CD4-positive, CD25-positive, alpha-beta regulatory T cell (primary cell): Measurements from ENCODE around the gene GSG1L. TPM values are rescaled to one million over a fixed set of nuclear protein-coding genes. Genes with fewer than 3 reads are reported as not detected.
"Not testable (repeated sequence)": the region's sequence is repeated elsewhere in the genome, so short reads cannot be mapped to it uniquely, and the experiment has no call there.

Experiments used
- ATAC-seq, 2 donors: fragments of 150-1000 bp; cut with Tn5 transposase; one replicate each; pipeline ENCODE4 v1.10.0; 2021; ENCODE audit warnings: low read depth in 2 of 2, moderate number of reproducible peaks in 2 of 2, moderate library complexity in 1 of 2
- DNase-seq, 3 donors: peaks; one replicate each; pipeline versions ENCODE4 v3.0.0 to v3.0.0-alpha.2; 2012 to 2022; ENCODE audit warnings: mixed read lengths in 1 of 3
- H3K27ac ChIP-seq: one replicate; pipeline ENCODE4 v1.7.0; 2013; ENCODE audit warnings: mild to moderate bottlenecking, low read length; ENCODE audit not compliant: insufficient read depth, poor library complexity, severe bottlenecking
- H3K27me3 ChIP-seq: one replicate; pipeline ENCODE4 v1.7.0; 2013; ENCODE audit warnings: low read length; ENCODE audit not compliant: control insufficient read depth, insufficient read depth
- H3K36me3 ChIP-seq: one replicate; pipeline ENCODE4 v1.7.0; 2013; ENCODE audit warnings: mild to moderate bottlenecking, low read length, moderate library complexity; ENCODE audit not compliant: control insufficient read depth, insufficient read depth
- H3K4me1 ChIP-seq: 2 replicates; pipeline ENCODE4 v1.7.0; 2013; ENCODE audit warnings: mild to moderate bottlenecking, low read length; ENCODE audit not compliant: insufficient read depth, control insufficient read depth, poor library complexity, severe bottlenecking
- H3K4me3 ChIP-seq: one replicate; pipeline ENCODE4 v1.7.0; 2013; ENCODE audit warnings: low read depth, mild to moderate bottlenecking, low read length, moderate library complexity
- H3K9me3 ChIP-seq, 2 experiments: 1 replicate in 1 of 2; 2 replicates in 1 of 2; pipeline ENCODE4 v1.7.0; 2013; ENCODE audit warnings: low read length in 2 of 2, mild to moderate bottlenecking in 1 of 2, moderate library complexity in 1 of 2; ENCODE audit not compliant: control insufficient read depth in 2 of 2
- H3K27ac Mint-ChIP-seq, 3 donors: one replicate each; pipeline ENCODE4 v1.8.0; 2020 to 2022; ENCODE audit warnings: mild to moderate bottlenecking in 3 of 3, mixed read lengths in 3 of 3, moderate library complexity in 2 of 3
- H3K27me3 Mint-ChIP-seq: one replicate; pipeline ENCODE4 v1.8.0; 2022; ENCODE audit warnings: mild to moderate bottlenecking, mixed read lengths
- H3K36me3 Mint-ChIP-seq: one replicate; pipeline ENCODE4 v1.8.0; 2020; ENCODE audit warnings: mixed read lengths
- H3K4me1 Mint-ChIP-seq, 4 donors: one replicate each; pipeline ENCODE4 v1.8.0; 2020 to 2022; ENCODE audit warnings: mixed read lengths in 4 of 4, mild to moderate bottlenecking in 1 of 4
- H3K4me3 Mint-ChIP-seq, 4 donors: one replicate each; pipeline ENCODE4 v1.8.0; 2020 to 2022; ENCODE audit warnings: mild to moderate bottlenecking in 4 of 4, mixed read lengths in 4 of 4, moderate library complexity in 3 of 4
- H3K9me3 Mint-ChIP-seq, 7 donors: one replicate each; pipeline ENCODE4 v1.8.0; 2020 to 2022; ENCODE audit warnings: mixed read lengths in 7 of 7, mild to moderate bottlenecking in 3 of 7, moderate library complexity in 2 of 7
- polyA plus RNA-seq, 4 donors: library from polyadenylated mRNA; unstranded; fragments of 300-500 nt; fragmentation: Illumina TruSeq; gene quantifications; one replicate each; pipeline ENCODE4 v1.2.3, GENCODE V29; 2021
- total RNA-seq: library from RNA; stranded (reverse); gene quantifications from one replicate; pipeline ENCODE4 v1.2.3, GENCODE V29; 2022

The GSG1L gene
- total and polyA plus RNA-seq, 5 donors from 2014 or later: 0.15 TPM; not detected in 4

DNA sequence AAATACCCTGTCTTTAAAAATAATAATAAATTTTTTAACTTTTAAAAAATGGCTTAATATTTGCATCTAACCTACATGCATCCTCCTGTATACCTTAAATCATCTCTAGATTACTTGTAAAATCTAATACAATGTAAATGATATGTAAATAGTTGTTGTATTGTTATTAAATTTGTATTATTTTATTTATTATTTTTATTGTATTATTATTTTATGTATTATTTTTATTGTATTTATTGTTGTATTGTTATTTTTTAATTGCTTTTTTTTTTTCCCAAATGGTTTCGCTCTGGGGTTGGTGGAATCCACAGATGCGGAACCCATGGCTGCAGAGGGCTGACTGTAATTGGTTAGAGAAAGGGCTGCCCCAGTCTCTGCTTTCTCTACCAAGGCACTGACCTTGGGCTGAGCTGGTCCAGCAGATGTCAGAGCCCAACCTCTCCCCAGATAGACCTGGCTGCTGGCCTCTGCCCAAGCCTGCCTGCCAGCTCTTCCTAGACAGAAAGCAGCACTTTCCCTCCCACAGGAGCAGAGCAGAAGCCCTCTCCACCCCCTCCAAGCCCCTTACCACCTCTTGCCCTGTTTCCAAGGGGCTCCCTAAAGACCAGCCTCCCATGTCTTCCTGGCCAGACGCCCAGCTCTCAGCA, 183.8 kb downstream of the GSG1L start:
- peaks cover 0 to 38% (median 11%) of the 10 kb centered on the region in 7 donors for H3K9me3 Mint-ChIP-seq
- no peaks in the 10 kb centered on the region for H3K36me3 Mint-ChIP-seq
- H3K27ac Mint-ChIP-seq: no peak overlapping the region

DNA sequence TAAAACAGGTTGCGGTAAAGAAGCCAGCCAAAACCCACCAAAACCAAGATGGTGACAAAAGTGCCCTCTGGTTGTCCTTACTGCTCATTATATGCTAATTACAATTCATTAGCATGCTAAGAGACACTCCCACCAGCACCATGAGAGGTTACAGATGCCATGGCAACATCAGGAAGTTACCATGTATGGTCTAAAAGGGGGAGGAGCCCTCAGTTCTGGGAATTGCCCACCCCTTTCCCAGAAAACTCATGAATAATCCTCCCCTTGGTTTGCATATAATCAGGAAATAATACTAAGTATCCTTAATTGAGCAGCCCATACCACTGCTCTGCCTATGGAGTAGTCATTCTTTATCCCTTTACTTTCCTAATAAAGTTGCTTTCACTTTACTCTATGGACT, 190.9 kb downstream of the GSG1L start:
- H3K27me3 Mint-ChIP-seq, H3K27ac ChIP-seq, H3K4me1 ChIP-seq, H3K4me1 Mint-ChIP-seq, H3K27me3 ChIP-seq, H3K4me3 ChIP-seq, ATAC-seq, H3K36me3 ChIP-seq, H3K4me3 Mint-ChIP-seq, DNase-seq, H3K36me3 Mint-ChIP-seq, H3K27ac Mint-ChIP-seq: not testable (repeated sequence)
- H3K9me3 Mint-ChIP-seq: peaks cover 0 to 35% (median 11%) of the 10 kb centered on the region in 7 donors
- peaks cover 10 to 29% of the 10 kb centered on the region in 2 experiments for H3K9me3 ChIP-seq

More for the DNA sequence above, 183.8 kb downstream of the GSG1L start:
- H3K36me3 ChIP-seq: no peaks in the 10 kb centered on the region
- H3K27ac ChIP-seq: no peak overlapping the region
- DNase-seq: no peak
- ATAC-seq: no peak
- peaks cover 3 to 19% of the 10 kb centered on the region in 2 experiments for H3K9me3 ChIP-seq
- H3K4me3 ChIP-seq: no peak overlapping the region
- Mint-ChIP-seq H3K27me3 (peaks cover 11% of the 10 kb centered on the region), H3K4me3 (no peak overlapping the region), H3K4me1 (no peaks in the 10 kb centered on the region)
- H3K4me1 ChIP-seq: no peaks in the 10 kb centered on the region
- no peaks in the 10 kb centered on the region for H3K27me3 ChIP-seq

DNA sequence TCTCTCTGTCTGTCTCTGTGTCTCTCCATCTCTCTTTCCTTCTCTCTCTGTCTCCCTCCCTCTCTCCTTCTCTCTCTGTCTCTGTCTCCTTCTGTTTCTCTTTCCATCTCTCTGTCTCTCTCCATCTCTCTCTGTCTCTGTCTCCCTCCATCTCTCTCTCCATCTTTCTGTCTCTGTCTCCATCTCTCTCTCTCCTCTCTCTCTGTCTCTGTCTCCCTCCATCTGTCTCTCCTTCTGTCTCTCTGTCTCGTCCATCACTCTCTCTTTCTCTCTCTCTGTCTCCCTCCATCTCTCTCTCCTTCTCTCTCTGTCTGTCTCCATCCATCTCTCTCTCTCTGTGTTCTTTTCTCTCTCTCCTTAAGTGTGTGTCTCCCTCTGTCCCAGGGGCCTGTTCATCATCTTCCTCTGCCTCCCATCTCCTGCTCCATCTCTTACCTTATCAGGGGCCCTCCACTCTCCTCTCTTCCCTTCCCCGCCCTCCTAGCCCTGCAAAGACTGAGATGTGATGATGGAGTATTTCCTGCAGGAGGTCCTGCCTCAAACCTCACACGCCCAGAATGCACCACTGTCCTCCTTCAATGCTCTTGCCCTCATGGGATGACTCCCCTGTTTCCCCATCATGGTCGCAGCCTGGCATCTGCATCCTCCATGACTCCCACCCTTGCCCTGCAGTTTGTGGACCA, 193.3 kb downstream of the GSG1L start:
- Histone ChIP-seq H3K4me1 (no peaks in the 10 kb centered on the region), H3K9me3 (peaks cover 9 to 22% of the 10 kb centered on the region in 2 experiments), H3K27ac (no peak overlapping the region), H3K36me3 (no peaks in the 10 kb centered on the region), H3K27me3 (no peaks in the 10 kb centered on the region), H3K4me3 (no peak overlapping the region)
- peaks cover 0 to 33% (median 10%) of the 10 kb centered on the region in 7 donors for H3K9me3 Mint-ChIP-seq
- no peak overlapping the region for H3K27ac Mint-ChIP-seq
- H3K27me3 Mint-ChIP-seq: peaks cover 1% of the 10 kb centered on the region
- no peak overlapping the region for H3K4me3 Mint-ChIP-seq
- ATAC-seq: no peak
- no peak for DNase-seq
- H3K36me3 Mint-ChIP-seq: peaks cover 2% of the 10 kb centered on the region
- peaks cover 0 to 10% (median 6%) of the 10 kb centered on the region in 4 donors for H3K4me1 Mint-ChIP-seq

DNA sequence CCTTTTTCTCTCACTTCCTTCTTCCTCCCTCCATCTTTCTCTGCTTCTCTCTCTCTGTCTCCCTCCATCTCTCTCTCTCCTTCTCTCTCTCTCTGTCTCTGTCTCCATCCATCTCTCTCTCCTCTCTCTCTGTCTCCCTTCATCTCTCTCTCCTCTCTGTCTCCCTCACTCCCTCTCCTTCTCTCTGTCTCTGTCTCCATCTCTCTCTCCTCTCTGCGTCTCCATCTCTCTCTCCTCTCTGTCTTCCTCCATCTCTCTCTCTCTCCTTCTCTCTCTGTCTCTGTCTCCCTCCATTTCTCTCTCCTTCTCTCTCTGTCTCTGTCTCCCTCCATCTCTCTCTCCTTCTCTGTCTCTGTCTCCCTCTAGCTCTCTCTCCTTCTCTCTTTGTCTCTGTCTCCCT, 194.1 kb downstream of the GSG1L start:
- Histone ChIP-seq H3K27me3 (no peaks in the 10 kb centered on the region), H3K4me3 (no peak overlapping the region), H3K36me3 (no peaks in the 10 kb centered on the region), H3K27ac (no peak overlapping the region), H3K4me1 (no peaks in the 10 kb centered on the region), H3K9me3 (peaks cover 6 to 13% of the 10 kb centered on the region in 2 experiments)
- Mint-ChIP-seq H3K9me3 (peaks cover 0 to 27% (median 10%) of the 10 kb centered on the region in 7 donors), H3K36me3 (peaks cover 2% of the 10 kb centered on the region), H3K4me3 (no peak overlapping the region), H3K27ac (no peak overlapping the region), H3K27me3 (no peaks in the 10 kb centered on the region), H3K4me1 (peaks cover 0 to 10% (median 6%) of the 10 kb centered on the region in 4 donors)
- ATAC-seq: no peak
- no peak for DNase-seq

DNA sequence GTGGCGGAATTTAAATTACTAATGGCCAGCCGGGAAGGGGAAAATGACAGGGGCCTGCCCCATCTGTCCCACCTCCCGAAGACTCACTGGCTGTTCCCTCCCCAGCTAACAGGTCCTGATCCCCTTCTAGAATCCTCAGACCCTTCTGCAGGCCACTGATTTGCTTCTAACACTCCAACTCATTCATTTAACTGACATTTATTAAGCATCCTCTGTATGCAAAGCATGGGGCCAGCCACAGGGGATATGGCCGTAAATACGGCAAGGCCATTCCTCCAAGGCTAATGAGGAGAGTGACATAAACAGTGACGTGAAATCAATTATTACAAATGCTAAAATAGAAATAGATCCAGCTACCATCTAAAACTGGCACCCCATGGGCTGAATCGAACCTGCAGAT, 195.3 kb downstream of the GSG1L start:
- Mint-ChIP-seq H3K9me3 (peaks cover 3 to 29% (median 7%) of the 10 kb centered on the region in 7 donors), H3K27me3 (peaks cover 8% of the 10 kb centered on the region), H3K36me3 (no peaks in the 10 kb centered on the region), H3K4me3 (no peak overlapping the region), H3K27ac (no peak overlapping the region), H3K4me1 (peaks cover 0 to 10% (median 6%) of the 10 kb centered on the region in 4 donors)
- ATAC-seq: no peak
- Histone ChIP-seq H3K27ac (no peak overlapping the region), H3K4me1 (no peaks in the 10 kb centered on the region), H3K4me3 (no peak overlapping the region), H3K9me3 (peaks cover 8 to 13% of the 10 kb centered on the region in 2 experiments), H3K36me3 (no peaks in the 10 kb centered on the region), H3K27me3 (no peaks in the 10 kb centered on the region)
- DNase-seq: no peak

DNA sequence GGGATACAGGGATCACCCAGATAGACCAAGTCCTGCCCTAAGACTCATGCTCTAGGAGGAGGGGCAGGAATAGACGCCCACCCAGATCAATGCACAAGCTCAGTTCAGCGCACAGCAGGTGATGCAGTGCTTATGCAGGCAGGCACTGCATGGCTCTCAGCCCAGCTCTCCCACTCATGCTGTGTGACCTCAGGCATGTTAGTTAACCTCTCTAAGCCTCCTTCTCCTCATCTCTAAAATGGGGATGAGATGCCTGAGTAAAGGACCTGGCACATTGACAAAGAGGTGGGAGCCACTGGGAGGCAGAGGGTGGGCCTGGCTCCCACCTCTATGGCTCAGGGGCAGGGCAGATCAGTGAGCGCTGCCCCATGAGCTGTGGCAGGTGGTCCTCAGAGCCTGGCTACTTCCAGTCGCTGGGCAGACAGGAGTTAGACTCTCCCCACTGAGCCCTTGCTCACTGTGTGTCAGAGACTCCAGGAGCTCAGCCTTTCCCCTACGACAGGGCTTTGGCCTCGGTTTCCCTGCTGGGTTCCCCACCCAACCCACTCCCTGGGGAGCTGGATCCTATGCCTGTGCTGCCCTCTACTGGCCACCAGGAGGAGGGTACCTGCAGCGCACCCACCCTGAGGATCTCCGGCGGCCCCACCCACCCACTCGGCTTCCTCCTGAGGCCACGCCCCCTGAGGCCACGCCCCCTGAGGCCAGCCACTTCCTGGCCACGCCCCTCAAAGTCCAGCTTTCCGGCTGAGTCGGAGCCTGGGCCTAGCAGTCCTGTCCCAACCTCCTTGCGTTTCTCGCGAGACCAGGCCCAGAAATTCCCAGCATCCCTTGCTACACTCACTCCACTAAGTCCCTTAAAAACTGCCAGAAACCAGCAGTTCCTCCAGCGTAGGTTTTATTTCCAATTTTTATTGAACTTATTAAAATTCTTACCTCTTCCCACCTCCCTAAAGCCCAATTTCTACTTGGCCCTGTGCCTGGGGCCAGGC, 196.1 kb downstream of the GSG1L start:
- no peak overlapping the region for H3K4me3 Mint-ChIP-seq
- H3K9me3 ChIP-seq: peaks cover 12 to 14% of the 10 kb centered on the region in 2 experiments
- H3K4me1 ChIP-seq: no peaks in the 10 kb centered on the region
- no peaks in the 10 kb centered on the region for H3K27me3 ChIP-seq
- no peaks in the 10 kb centered on the region for H3K36me3 Mint-ChIP-seq
- H3K27me3 Mint-ChIP-seq: peaks cover 8% of the 10 kb centered on the region
- H3K27ac Mint-ChIP-seq: no peak overlapping the region
- DNase-seq (peak; percentile 11 to 65 (median 15)), ATAC-seq (peak in 1 of 2 donors; percentile 25)
- no peak overlapping the region for H3K27ac ChIP-seq
- H3K4me1 Mint-ChIP-seq: peaks cover 0 to 10% (median 6%) of the 10 kb centered on the region in 4 donors
- peaks cover 3 to 33% (median 4%) of the 10 kb centered on the region in 7 donors for H3K9me3 Mint-ChIP-seq
- H3K4me3 ChIP-seq: no peak overlapping the region
- H3K36me3 ChIP-seq: no peaks in the 10 kb centered on the region

DNA sequence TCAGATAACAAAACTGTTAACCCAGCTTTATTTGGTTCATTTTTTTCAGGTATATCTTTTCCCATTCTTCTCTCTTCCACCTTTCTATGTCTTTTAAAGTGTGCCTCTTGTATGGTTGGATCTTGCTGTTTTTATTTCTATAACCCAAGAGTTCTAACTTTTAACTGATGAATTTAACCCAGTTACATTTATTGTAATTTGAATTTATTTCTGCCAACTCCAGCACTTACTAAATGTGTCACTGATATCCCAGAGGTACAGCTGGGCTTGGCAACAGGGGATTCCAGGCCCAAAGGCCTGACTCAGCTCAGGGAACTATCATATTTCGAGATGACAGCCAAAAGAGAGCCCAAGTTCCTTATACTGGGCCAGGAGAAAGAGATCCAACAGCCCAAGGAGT, 200.1 kb downstream of the GSG1L start:
- H3K9me3 Mint-ChIP-seq: peaks cover 3 to 31% (median 8%) of the 10 kb centered on the region in 7 donors
- H3K4me1 Mint-ChIP-seq: peaks cover 0 to 10% (median 6%) of the 10 kb centered on the region in 4 donors
- Histone ChIP-seq H3K4me3 (no peak overlapping the region), H3K36me3 (no peaks in the 10 kb centered on the region), H3K27me3 (no peaks in the 10 kb centered on the region), H3K9me3 (peaks cover 12 to 14% of the 10 kb centered on the region in 2 experiments), H3K27ac (no peak overlapping the region), H3K4me1 (no peaks in the 10 kb centered on the region)
- peaks cover 11% of the 10 kb centered on the region for H3K27me3 Mint-ChIP-seq
- no peaks in the 10 kb centered on the region for H3K36me3 Mint-ChIP-seq
- DNase-seq (no peak), ATAC-seq (no peak)
- H3K27ac Mint-ChIP-seq: no peak overlapping the region
- H3K4me3 Mint-ChIP-seq: no peak overlapping the region
